Activated CD4-positive, alpha-beta T cell treated with anti-CD3 and anti-CD28 coated beads, Interleukin-2, Interleukin-6, amounts not matched to agents 100 ng/mL and 50 ng/mL, durations not matched to agents 16 hours and 8 hours (primary cell): ENCODE results near the gene NOS1AP.
"Not testable (repeated sequence)": the region's sequence is repeated elsewhere in the genome, so short reads cannot be mapped to it uniquely, and the experiment has no call there.

Source experiments
- DNase-seq: peaks from one replicate; pipeline ENCODE4 v3.0.0-alpha.2; 2020

The NOS1AP gene

GRCh38 chr1:162060314-162060713 is 9.2 kb upstream of the NOS1AP start:
- DNase-seq, result no peak

DNA sequence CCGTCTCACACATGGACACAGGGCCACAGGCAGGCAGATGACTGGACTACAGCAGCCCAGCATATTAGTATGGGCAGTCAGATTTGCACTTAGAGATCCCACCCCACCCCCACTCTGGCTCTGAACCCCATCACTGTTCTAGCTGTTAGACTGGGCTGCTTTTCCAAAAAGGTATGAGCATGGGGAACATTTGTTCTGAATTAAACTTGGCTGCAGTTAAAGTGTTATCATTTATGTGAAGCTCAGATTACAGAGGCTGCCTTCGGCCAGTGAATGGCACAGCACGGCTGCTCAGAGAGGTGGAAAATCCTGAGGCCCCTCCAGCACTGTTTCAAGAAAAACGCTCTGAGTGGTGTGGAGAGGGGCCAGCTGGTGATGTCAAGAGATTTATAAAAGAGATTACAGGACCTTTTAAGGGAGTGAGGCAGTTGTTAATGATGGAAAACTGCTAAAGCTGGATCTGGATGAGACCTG is 6.9 kb upstream of the NOS1AP start:
- no peak for DNase-seq

- no peak for DNase-seq
Observed at GRCh38 chr1:162065016-162065415, 4.5 kb upstream of the NOS1AP start.

DNA sequence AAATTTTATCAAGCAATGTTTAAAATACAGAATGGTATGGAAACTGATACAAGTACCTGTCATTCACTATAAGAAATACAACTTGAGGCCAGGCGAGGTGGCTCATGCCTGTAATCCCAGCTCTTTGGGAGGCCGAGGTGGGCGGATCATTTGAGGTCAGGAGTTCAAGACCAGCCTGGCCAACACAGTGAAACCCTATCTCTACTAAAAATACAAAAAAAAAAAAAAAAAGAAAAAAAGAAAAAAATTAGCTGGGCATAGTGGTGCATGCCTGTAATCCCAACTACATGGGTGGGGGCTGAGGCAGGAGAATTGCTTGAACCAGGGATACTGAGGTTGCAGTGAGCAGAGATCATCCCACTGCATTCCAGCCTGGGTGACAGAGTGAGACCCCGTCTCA is 2.7 kb upstream of the NOS1AP start:
- not testable (repeated sequence) for DNase-seq

DNA sequence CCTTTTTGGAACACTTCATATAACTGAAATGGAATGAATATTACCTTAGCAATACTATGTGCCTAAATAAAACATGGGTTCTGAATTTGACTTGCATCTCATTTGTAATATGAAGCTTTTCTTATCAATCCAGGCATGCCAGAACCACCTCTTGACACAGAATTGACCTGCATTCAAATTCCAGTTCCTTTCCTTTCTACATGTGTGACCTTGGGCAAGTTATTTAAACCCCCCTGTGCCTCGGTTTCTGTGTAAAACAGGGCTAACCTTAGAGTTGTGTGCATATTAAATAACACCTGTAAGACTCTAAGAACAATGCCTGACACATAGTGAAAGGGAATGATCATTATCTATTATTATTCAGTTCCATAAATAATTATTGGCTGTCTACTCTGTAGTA is 2.0 kb upstream of the NOS1AP start:
- no peak for DNase-seq

DNA sequence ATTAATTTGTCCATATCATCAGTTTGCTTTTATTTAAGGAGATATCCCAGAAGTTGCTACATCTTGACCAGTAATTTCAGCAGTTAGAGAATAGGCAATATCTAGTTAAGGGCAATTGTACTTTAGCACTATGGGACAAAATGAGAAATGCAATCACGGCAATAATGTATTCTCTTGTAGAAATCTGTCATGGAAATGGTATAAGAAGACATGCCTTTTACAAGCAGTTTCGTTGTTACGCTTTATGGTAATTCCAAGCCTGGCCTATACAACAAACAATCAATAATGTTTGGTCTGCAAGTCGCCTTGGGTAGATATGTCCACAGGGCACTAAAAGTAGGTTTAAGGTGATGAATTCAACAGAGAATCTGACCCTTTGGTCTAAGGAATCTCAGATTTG is 1.2 kb upstream of the NOS1AP start:
- no peak for DNase-seq

DNA sequence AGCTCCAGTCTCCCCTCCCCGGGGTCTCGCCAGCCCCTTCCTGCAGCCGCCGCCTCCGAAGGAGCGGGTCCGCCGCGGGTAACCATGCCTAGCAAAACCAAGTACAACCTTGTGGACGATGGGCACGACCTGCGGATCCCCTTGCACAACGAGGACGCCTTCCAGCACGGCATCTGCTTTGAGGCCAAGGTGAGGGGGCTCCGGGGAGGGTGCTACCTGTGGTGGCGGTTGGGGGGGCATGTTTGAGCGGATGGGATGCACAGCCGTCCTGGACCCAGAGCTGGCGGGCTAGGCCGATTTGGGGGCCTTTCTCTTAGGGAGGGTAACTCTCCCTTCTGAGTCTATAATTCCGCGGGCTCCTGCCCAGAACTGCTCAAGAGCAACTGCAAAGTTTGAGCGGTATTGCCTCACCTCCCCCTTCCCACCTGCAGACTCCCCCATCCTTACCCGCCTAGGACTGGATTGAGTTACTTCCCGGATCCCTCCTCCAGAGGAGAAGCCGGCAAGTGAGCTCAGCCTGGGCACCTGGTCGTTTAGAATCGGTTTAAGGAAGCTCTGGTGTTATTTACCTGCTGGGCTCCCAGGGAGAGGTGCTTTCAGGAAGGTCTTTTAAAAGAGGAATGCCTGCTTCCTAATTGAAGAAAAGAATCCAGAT is 730 bp downstream of the NOS1AP start:
- no peak for DNase-seq

- DNase-seq, result no peak
Observed at GRCh38 chr1:162070825-162071224, 1.3 kb downstream of the NOS1AP start.

- DNase-seq, result no peak
Observed at GRCh38 chr1:162072740-162073139, 3.2 kb downstream of the NOS1AP start.

DNA sequence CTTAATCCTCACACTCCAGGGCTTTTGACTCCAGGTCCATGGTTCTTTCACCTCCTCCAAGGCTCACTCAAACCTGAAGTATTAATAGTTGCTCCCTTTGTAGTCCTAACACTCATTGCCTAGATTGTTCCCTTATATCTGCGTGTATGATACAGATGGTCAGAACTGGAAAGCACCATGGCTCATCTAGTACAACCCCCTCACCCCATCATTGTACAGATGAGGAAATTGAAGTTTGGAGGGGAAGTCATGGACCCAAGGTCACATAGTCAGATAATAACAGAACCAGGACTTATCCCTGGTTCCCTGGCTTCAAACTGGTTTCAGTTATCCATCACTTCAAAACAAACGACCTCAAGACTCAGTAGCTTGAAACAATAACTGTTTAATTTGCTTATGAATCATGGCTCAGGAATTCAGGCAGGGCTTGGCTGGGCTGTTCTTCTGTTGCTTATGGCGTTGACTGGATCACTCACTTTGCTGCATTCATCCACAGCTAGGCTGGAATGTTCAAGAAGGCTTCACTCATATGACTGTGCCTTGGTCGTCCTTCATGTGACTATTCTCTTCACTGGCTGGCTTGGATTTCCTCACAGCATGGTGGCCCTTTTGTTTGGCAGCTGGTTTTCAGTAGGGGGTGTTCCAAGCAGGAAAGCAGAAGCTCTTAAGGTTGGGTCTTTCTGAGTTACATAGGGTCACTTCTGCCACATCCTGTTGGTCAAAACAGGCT is 5.0 kb downstream of the NOS1AP start:
- DNase-seq, result no peak

DNA sequence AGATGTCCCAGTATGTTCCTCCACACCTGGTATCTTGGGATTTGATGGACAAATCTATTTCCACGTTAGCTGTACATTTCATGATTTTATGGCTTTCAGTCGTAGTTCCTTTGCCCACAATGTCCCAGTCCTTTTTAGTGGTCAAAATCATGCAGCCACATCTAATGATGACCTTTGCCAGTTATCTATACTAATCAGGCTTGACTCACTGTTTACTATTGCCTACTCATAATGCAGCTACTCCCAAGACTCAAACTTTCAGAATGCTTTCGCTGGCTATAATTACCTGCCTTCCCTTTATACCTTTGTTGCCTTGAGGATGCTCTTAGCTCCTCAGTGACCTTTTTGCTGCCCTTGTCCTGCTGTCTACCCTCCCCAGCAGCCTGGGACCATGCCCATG is 6.4 kb downstream of the NOS1AP start:
- no peak for DNase-seq

DNA sequence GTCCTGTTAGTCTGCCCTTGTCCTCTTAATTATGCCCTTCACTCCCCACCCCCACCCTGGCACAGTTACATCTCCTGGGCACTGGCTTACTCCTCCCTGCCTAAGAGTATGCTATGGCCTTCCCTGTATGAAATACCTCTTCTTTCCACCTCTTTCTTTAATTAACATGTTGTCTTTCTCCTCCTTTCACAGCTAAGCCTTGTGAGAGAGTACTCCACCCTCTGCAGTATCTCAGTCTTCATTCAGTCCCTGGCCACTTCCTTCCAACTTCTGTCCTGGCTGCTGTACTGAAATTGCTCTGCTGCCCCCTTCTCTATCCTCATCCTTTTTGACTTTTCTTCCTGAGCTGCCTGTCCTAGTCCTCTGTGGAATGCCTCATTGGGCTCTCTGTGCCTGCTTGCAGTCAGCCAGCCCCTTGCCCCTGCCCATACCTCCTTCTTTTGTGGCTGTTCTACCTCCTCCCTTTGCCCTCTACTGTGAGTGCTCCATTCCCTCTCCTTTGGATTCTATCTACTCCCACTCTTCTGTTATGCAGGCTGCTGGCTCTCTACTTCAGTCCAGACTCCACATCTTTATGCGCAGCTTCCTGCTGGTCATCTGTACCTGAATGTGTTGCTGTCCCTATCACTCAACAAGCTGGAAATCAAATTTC is 8.3 kb downstream of the NOS1AP start:
- no peak for DNase-seq

DNA sequence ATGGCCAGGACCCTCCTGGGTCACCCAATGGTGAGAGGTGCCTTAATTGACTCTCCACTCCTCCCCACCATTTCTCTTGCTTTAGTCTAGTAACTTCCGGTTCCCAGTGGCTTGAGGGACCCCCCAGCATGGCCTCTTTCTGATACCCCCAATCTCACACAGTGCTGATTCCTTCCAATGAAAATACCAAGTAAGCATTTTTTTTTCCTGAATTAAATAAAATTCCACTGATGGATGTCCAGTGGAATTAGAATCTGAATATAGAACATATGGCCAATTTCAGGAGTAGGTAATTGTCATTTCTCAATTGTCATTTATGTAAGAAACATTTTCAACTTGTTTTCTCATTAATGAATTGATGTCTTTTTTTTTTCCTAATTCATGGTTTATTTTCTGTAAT is 9.5 kb downstream of the NOS1AP start:
- no peak for DNase-seq

DNA sequence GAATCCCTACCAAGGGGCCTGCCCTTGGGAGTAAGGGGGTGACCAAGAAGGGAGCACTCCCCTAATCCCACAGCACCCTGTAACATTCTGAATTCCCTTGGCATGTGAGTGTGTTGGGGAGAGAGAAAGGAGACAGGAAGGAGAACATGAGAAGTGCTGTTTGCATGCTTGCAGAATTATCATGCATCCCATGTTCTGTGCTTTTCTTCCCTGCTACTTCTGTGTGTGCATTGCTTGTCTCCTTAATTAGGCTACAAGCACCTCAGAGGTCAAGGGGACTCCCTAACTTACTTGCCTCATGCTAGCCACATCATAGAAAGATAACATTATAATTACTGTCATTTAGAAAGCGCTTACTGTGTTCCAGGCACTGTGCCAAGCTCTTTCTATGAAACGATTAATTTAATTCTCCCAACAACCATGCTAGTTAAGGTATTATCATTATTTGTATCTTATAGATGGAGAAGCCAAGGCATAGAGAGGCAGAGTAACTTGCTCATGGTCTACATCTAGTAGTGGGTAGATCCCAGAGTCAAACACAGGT is 11.1 kb downstream of the NOS1AP start:
- no peak for DNase-seq

GRCh38 chr1:162081316-162081715 is 11.8 kb downstream of the NOS1AP start:
- DNase-seq, result no peak

- DNase-seq, result not testable (repeated sequence)
Observed at GRCh38 chr1:162082080-162082479, 12.6 kb downstream of the NOS1AP start.

DNA sequence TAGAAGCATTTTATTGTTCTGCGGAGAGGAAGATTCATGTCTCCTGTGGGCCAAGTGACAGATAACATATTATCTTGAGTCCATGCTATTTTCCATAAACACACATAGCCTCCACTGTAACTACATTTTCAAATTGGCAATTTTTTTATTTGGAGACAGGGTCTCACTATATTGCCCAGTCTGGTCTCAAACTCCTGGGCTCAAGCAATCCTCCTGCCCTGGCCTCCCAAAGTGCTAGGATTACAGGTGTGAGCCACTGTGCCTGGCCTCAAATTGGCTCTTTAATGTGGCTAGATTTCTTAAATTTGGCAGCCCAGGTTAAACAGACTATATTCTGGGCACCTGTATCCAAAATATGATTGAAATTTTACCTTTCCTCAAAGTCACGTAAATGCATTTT is 13.8 kb downstream of the NOS1AP start:
- DNase-seq, result no peak

DNA sequence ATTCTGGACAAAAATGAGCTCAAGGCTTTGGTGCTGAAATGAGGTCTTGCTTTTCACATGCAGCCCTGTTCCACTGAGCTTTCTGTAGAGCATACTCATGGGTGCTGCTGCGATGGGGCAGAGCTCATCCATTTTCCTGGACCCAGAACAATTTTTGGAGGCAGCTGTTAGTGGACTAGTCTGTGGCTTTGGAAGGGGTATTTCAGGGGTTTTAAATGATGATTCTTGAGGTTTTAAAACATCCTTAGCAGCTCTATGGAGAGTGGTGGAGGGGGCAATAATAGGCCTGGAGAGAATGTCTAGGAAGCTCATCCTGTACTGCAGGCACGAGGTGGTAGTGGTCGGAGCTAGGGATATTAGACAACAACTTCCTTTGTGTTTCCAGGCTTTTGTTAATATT is 16.5 kb downstream of the NOS1AP start:
- DNase-seq, result no peak

DNA sequence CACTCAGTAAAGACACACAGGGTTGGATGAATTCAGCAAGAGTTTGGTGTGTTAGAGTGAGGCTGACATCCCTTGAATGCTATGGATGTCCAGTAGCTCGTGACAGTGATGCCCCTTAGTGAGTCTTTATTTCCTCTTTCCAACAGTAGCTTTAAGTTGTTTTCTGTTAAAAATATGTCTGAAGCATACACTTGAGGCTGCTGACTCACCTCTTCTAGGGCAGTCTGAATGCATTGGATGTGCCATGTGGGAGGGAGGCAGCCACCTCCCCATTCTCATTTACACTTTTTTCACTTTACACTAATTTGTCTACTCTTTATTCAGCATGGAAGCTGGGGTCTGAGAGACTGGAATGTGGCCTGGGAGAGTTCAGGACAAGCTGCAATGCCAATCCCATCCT is 17.6 kb downstream of the NOS1AP start:
- no peak for DNase-seq

- no peak for DNase-seq
Observed at GRCh38 chr1:162087574-162087973, 18.1 kb downstream of the NOS1AP start.

DNA sequence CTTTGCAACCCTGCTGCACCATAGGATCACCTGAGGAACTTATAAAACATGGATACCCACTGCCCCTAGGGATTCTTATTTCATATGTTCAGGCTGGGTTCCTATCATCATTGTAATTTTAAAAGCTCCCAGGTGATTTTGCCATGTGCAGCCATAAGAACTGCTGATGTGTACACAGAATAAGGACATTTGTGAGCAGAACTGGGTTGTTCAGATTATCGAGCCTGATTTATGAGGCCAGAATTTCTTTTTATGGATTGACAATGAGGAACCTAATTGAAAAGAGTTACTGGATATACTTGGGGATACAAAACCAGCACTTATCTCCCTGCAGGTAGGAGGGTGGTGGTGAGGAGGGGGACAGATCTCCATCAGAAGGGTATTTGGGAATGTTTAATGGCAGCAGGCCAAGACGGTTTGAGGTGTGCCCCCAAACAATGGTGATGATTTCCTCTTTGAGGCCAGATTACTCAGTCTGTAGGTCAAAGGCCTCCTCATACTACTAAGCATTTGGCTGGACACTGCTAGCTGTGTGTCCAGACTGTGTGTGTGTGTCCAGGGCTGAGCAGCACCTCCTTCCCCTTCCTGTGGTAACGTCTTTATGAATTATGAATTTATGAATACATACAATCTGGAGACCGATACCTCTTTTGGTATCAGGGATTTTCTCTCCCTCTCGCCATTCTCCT is 18.9 kb downstream of the NOS1AP start:
- DNase-seq, result no peak

DNA sequence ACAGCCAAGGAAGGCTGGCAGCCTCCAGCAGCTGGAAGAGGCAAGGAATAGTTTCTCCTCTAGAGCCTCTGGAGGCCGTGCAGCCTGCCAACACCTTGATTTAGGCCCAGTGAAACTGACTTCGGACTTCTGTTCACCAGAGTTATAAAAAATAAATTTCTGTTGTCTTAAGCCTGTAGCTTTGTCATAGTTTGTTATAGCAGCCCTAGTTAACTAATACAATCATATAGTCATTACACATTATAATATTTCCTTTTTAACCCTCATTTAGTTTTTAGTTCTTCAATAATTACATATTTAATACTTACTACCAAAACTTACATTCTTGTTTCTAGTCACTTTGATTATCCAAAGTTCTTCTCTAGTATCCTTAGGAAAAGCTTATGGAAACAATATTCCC is 20.3 kb downstream of the NOS1AP start:
- DNase-seq, result no peak

GRCh38 chr1:162090378-162090777 is 20.9 kb downstream of the NOS1AP start:
- DNase-seq, result no peak
